ENCODE measurements around the gene HOATZ. TPM values are rescaled to one million over a fixed set of nuclear protein-coding genes. Genes with fewer than 3 reads are reported as not detected.

Gene HOATZ
- total and polyA plus RNA-seq, 8 donors = not detected

- no peaks in the 10 kb centered on the region for H3K27me3 ChIP-seq
- H3K36me3 ChIP-seq = no peaks in the 10 kb centered on the region
- no peaks in the 10 kb centered on the region for H3K4me1 ChIP-seq
- intact Hi-C loops (cut with DNase I) = no loop called here
- no peak for ATAC-seq
- no peak for DNase-seq
- H3K4me3 ChIP-seq = no peak overlapping the region
- no peak overlapping the region for H3K27ac ChIP-seq
- H3K9me3 ChIP-seq = no peaks in the 10 kb centered on the region
- no peak for FAIRE-seq
- TF ChIP-seq CTCF (IDR thresholded peaks at IDR 0.05) = no peak
Observed at GRCh38 chr11:111483431-111483830, 31.1 kb upstream of the HOATZ start.

- no peak for ATAC-seq
- no peak for TF ChIP-seq CTCF (IDR thresholded peaks at IDR 0.05)
- WGBS, 2 donors = 87 to 93% methylated on average over 1 of the region's 1 CpG
- FAIRE-seq = no peak
- no peaks in the 10 kb centered on the region for H3K4me1 ChIP-seq
- H3K36me3 ChIP-seq = no peaks in the 10 kb centered on the region
- no peak overlapping the region for H3K4me3 ChIP-seq
- no peaks in the 10 kb centered on the region for H3K9me3 ChIP-seq
- no peaks in the 10 kb centered on the region for H3K27me3 ChIP-seq
- no peak overlapping the region for H3K27ac ChIP-seq
- intact Hi-C loops (cut with DNase I) = no loop called here
- no peak for DNase-seq
Observed at GRCh38 chr11:111490496-111490895, 24.1 kb upstream of the HOATZ start.

GRCh38 chr11:111494040-111494439 is 20.5 kb upstream of the HOATZ start:
- Histone ChIP-seq H3K27me3 (no peaks in the 10 kb centered on the region), H3K27ac (no peak overlapping the region), H3K4me1 (no peaks in the 10 kb centered on the region), H3K36me3 (no peaks in the 10 kb centered on the region), H3K4me3 (no peak overlapping the region), H3K9me3 (no peaks in the 10 kb centered on the region)
- DNase-seq (no peak), FAIRE-seq (no peak), ATAC-seq (no peak)
- TF ChIP-seq CTCF (IDR thresholded peaks at IDR 0.05) = no peak
- intact Hi-C loops (cut with DNase I) = no loop called here
- 45 to 52% methylated on average over 1 of the region's 1 CpG for WGBS, 2 donors

DNA sequence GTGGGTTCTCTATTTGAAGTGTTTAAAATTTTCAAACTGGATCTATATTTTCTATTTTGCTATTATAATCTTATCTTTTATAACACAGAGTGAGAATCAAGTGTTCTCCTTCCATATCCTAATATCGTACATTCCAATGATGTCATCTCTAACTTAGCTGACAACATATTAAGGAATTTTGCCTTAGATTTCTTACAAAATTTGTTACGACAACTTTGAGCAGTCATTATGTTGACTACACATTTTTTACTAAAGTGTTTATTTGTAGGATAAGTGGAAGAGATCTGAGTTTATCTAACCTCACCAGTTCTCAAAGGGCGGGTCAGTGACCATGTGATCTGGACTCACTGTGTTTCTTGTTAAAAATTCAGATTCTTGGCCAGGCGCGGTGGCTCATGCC is 15.1 kb upstream of the HOATZ start:
- H3K4me3 ChIP-seq = no peak overlapping the region
- DNase-seq = no peak
- H3K27ac ChIP-seq = no peak overlapping the region
- FAIRE-seq = no peak
- ATAC-seq = no peak
- no peaks in the 10 kb centered on the region for H3K4me1 ChIP-seq
- intact Hi-C loops (cut with DNase I) = no loop called here
- no peaks in the 10 kb centered on the region for H3K27me3 ChIP-seq
- no peak for TF ChIP-seq CTCF (IDR thresholded peaks at IDR 0.05)
- 71 to 85% methylated on average over 5 of the region's 5 CpGs for WGBS, 2 donors
- no peaks in the 10 kb centered on the region for H3K36me3 ChIP-seq
- no peaks in the 10 kb centered on the region for H3K9me3 ChIP-seq

GRCh38 chr11:111500481-111500880 is 14.1 kb upstream of the HOATZ start:
- Histone ChIP-seq H3K36me3 (no peaks in the 10 kb centered on the region), H3K4me3 (no peak overlapping the region), H3K4me1 (no peaks in the 10 kb centered on the region), H3K9me3 (no peaks in the 10 kb centered on the region), H3K27ac (no peak overlapping the region), H3K27me3 (no peaks in the 10 kb centered on the region)
- intact Hi-C loops (cut with DNase I) = no loop called here
- ATAC-seq (no peak), FAIRE-seq (no peak), DNase-seq (no peak)
- TF ChIP-seq CTCF (IDR thresholded peaks at IDR 0.05) = no peak
- 42 to 59% methylated on average over 1 of the region's 1 CpG for WGBS, 2 donors
